SK-N-SH treated with all-trans-retinoic acid at 6 μM for 48 hours (cell line): ENCODE measurements around the gene KRTAP1-4.

Experiments
- ATAC-seq: fragments of 200-7000 bp; cut with Tn5 transposase; 3 replicates; pipeline ENCODE4 v1.9.1; 2020; ENCODE audit warnings: mild to moderate bottlenecking, moderate library complexity
- ARNTL ChIP-seq: fragments of 450-650 bp; formaldehyde crosslinking; IDR thresholded peaks from 2 replicates; pipeline ENCODE4 v1.5.0; 2020; ENCODE audit warnings: low read depth, mild to moderate bottlenecking, moderate library complexity, borderline replicate concordance
- BACH2 ChIP-seq: fragments of 250-450 bp; sonication (Bioruptor Pico); IDR thresholded peaks from 2 replicates; pipeline ENCODE4 v1.9.0; 2021; ENCODE audit warnings: mild to moderate bottlenecking, borderline replicate concordance
- CSDC2 ChIP-seq: fragments of 250-450 bp; sonication (Bioruptor Pico); IDR thresholded peaks from 2 replicates; pipeline ENCODE4 v1.5.0; 2020; ENCODE audit warnings: mild to moderate bottlenecking, moderate library complexity
- CSRNP3 ChIP-seq: fragments of 250-450 bp; sonication (Bioruptor Pico); IDR thresholded peaks from 2 replicates; pipeline ENCODE4 v1.5.1; 2021; ENCODE audit warnings: mild to moderate bottlenecking, moderate library complexity
- ESRRG ChIP-seq: fragments of 250-450 bp; sonication (Bioruptor Pico); IDR thresholded peaks from 2 replicates; pipeline ENCODE4 v1.6.1; 2021; ENCODE audit warnings: mild to moderate bottlenecking
- GLIS3 ChIP-seq: fragments of 250-450 bp; sonication (Bioruptor Pico); IDR thresholded peaks from 2 replicates; pipeline ENCODE4 v1.5.0; 2020; ENCODE audit warnings: mild to moderate bottlenecking, moderate library complexity
- ISL1 ChIP-seq: fragments of 250-450 bp; sonication (Bioruptor Pico); IDR thresholded peaks from 2 replicates; pipeline ENCODE4 v2.1.2; 2022; ENCODE audit warnings: mild to moderate bottlenecking, moderate library complexity
- OSR1 ChIP-seq: fragments of 250-450 bp; sonication (Bioruptor Pico); IDR thresholded peaks from 2 replicates; pipeline ENCODE4 v1.8.0; 2022; ENCODE audit warnings: moderate library complexity, mild to moderate bottlenecking, inconsistent platforms
- PATZ1 ChIP-seq: fragments of 250-450 bp; sonication (Bioruptor Pico); IDR thresholded peaks from 2 replicates; pipeline ENCODE4 v1.8.0; 2020; ENCODE audit warnings: mild to moderate bottlenecking, moderate library complexity, borderline replicate concordance
- POU6F1 ChIP-seq: fragments of 250-450 bp; sonication (Bioruptor Pico); IDR thresholded peaks from 2 replicates; pipeline ENCODE4 v1.8.0; 2021; ENCODE audit warnings: low read depth, mild to moderate bottlenecking, moderate library complexity, borderline replicate concordance
- PPARA ChIP-seq: fragments of 250-450 bp; sonication (Bioruptor Pico); IDR thresholded peaks from 2 replicates; pipeline ENCODE4 v1.5.0; 2020; ENCODE audit warnings: mild to moderate bottlenecking, borderline replicate concordance
- RARB ChIP-seq: fragments of 250-450 bp; sonication (Bioruptor Pico); IDR thresholded peaks from 2 replicates; pipeline ENCODE4 v1.8.0; 2021; ENCODE audit warnings: mild to moderate bottlenecking, moderate library complexity
- SNAI2 ChIP-seq: fragments of 250-450 bp; sonication (Bioruptor Pico); IDR thresholded peaks from 2 replicates; pipeline ENCODE4 v1.5.0; 2020; ENCODE audit warnings: mild to moderate bottlenecking, moderate library complexity
- TCF4 ChIP-seq: fragments of 250-450 bp; sonication (Bioruptor Pico); IDR thresholded peaks from 2 replicates; pipeline ENCODE4 v1.8.0; 2021; ENCODE audit warnings: mild to moderate bottlenecking, moderate library complexity, borderline replicate concordance
- TOX ChIP-seq: fragments of 250-450 bp; sonication (Bioruptor Pico); IDR thresholded peaks from 2 replicates; pipeline ENCODE4 v1.8.0; 2021; ENCODE audit warnings: mild to moderate bottlenecking, moderate library complexity, borderline replicate concordance
- ZC3H10 ChIP-seq: fragments of 250-450 bp; sonication (Bioruptor Pico); IDR thresholded peaks from 2 replicates; pipeline ENCODE4 v1.5.1; 2021; ENCODE audit warnings: mild to moderate bottlenecking, moderate library complexity
- ZFP3 ChIP-seq: fragments of 250-450 bp; sonication (Bioruptor Pico); IDR thresholded peaks from 2 replicates; pipeline ENCODE4 v1.5.0; 2020; ENCODE audit warnings: mild to moderate bottlenecking, moderate library complexity
- ZFP30 ChIP-seq: fragments of 450-650 bp; formaldehyde crosslinking; IDR thresholded peaks from 2 replicates; pipeline ENCODE4 v1.5.0; 2022; ENCODE audit warnings: mild to moderate bottlenecking, moderate library complexity
- ZNF565 ChIP-seq: fragments of 450-650 bp; formaldehyde crosslinking; conservative IDR thresholded peaks from 2 replicates; pipeline ENCODE4 v1.5.0; 2020; ENCODE audit warnings: low read depth, mild to moderate bottlenecking, moderate library complexity
- ZNF70 ChIP-seq: fragments of 450-650 bp; formaldehyde crosslinking; IDR thresholded peaks from 2 replicates; pipeline ENCODE4 v1.5.0; 2020; ENCODE audit warnings: mild to moderate bottlenecking, moderate library complexity
- ZNF8 ChIP-seq: fragments of 450-650 bp; formaldehyde crosslinking; IDR thresholded peaks from 2 replicates; pipeline ENCODE4 v1.5.0; 2020; ENCODE audit warnings: mild to moderate bottlenecking, moderate library complexity
- TF ChIP-seq, protein P1 (sequence below): fragments of 250-450 bp; sonication (Bioruptor Pico); IDR thresholded peaks from 2 replicates; pipeline ENCODE4 v1.5.1; 2020; ENCODE audit warnings: low read depth, mild to moderate bottlenecking, moderate library complexity

Gene KRTAP1-4

GRCh38 chr17:40997361-40997760 lies 32.6 kb downstream of the KRTAP1-4 start:
- no peak for ATAC-seq
- no peak for TF ChIP-seq ZFP30 (CRISPR knock-in tag)

DNA sequence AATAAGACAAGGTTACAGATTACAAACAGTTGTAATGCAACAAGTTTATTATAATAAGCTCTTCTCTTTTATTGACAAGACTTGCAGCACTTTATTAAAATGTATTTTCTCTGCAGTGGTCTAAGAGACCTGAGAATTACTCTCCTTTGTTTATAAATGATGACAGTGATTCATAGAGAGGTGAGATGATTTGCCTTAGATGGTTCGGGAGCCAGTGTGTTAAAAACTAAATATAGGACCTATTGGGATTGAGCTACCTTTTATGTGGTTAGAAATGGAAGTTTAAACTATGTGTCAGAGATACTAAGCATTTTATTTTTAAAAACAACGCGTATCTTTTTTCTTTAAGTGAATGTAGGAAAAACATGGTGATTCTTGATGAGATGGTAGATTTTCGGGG lies 33.2 kb downstream of the KRTAP1-4 start:
- ATAC-seq = no peak
- TF ChIP-seq ZNF8 (no peak), TCF4 (CRISPR knock-in tag) (no peak), CSDC2 (no peak), GLIS3 (CRISPR knock-in tag) (no peak), ZFP3 (CRISPR knock-in tag) (no peak), SNAI2 (CRISPR knock-in tag) (no peak), ZNF70 (CRISPR knock-in tag) (no peak), POU6F1 (CRISPR knock-in tag) (no peak), ZC3H10 (CRISPR knock-in tag) (no peak), ZNF565 (no peak), TOX (CRISPR knock-in tag) (no peak), ZFP30 (CRISPR knock-in tag) (no peak), OSR1 (CRISPR knock-in tag) (no peak), ISL1 (no peak), CSRNP3 (CRISPR knock-in tag) (no peak)
- TF ChIP-seq, protein P1, sequence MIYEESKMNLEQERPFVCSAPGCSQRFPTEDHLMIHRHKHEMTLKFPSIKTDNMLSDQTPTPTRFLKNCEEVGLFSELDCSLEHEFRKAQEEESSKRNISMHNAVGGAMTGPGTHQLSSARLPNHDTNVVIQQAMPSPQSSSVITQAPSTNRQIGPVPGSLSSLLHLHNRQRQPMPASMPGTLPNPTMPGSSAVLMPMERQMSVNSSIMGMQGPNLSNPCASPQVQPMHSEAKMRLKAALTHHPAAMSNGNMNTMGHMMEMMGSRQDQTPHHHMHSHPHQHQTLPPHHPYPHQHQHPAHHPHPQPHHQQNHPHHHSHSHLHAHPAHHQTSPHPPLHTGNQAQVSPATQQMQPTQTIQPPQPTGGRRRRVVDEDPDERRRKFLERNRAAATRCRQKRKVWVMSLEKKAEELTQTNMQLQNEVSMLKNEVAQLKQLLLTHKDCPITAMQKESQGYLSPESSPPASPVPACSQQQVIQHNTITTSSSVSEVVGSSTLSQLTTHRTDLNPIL (CRISPR knock-in tag) = no peak

DNA sequence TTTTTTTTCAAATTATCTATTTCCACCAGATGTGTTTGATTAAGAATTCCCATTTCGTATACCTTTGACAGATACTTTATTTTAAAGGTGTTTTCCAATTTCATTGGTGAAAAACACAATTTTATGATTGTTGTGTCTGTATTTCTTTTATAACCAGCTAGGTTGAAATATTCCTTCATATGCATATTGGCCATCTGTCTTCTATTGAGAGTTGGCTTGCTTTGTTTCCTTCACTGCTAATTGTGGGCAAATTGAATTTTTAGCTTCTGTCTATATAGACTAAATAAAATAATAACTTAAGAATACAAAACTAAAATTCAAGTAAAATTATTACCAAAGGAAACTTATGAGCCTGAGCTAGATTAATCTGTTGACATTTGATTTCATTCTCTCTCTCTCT lies 34.9 kb downstream of the KRTAP1-4 start:
- TF ChIP-seq PPARA (CRISPR knock-in tag) (no peak), ZNF8 (no peak), ESRRG (CRISPR knock-in tag) (no peak), BACH2 (no peak), GLIS3 (CRISPR knock-in tag) (no peak), ARNTL (CRISPR knock-in tag) (no peak), TCF4 (CRISPR knock-in tag) (no peak), CSDC2 (no peak), ZNF565 (no peak), ISL1 (no peak)
- no peak for ATAC-seq

DNA sequence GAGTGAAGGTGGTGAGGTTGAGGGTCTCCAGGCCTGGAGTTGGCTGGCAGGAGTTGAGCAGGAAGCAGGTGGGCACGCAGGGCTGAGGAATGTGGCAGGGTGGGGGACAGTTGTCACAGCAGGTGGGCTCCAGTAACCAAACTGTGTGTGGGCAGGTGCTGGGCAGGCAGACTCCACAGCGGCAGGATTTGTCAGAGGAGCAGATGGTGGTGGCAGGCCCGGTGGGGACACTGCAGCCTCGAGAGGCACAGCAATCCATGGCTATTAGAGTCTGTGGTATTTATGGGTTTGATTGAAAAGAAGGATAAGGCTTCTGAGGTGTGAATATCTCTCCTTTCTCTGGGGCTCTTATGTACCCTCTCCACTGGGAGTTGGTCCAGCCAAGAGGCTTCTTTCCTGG lies 36.2 kb downstream of the KRTAP1-4 start, which contains the start of gene KRTAP3-3:
KRTAP3-3 (minus strand) TSS at position 326 of the 400 bp plus-strand sequence; CDS start at position 259, 67 bp downstream.
- TF ChIP-seq ZFP3 (CRISPR knock-in tag) = no peak
- TF ChIP-seq POU6F1 (CRISPR knock-in tag) = no peak
- no peak for TF ChIP-seq ZNF8
- no peak for TF ChIP-seq SNAI2 (CRISPR knock-in tag)
- TF ChIP-seq ARNTL (CRISPR knock-in tag) = no peak
- TF ChIP-seq OSR1 (CRISPR knock-in tag) = no peak
- no peak for TF ChIP-seq BACH2
- TF ChIP-seq ZNF70 (CRISPR knock-in tag) = no peak
- no peak for TF ChIP-seq TCF4 (CRISPR knock-in tag)
- TF ChIP-seq PATZ1 (CRISPR knock-in tag) = no peak
- no peak for TF ChIP-seq CSDC2
- TF ChIP-seq ESRRG (CRISPR knock-in tag) = no peak
- no peak for TF ChIP-seq GLIS3 (CRISPR knock-in tag)
- no peak for TF ChIP-seq ZC3H10 (CRISPR knock-in tag)
- TF ChIP-seq PPARA (CRISPR knock-in tag) = no peak
- TF ChIP-seq RARB (CRISPR knock-in tag) = no peak
- no peak for ATAC-seq
